Endothelial cell of umbilical vein (primary cell): ENCODE data around the gene TUBGCP2.

ENCODE experiments used
- EZH2 ChIP-seq: IDR thresholded peaks from 2 replicates; pipeline ENCODE4 v1.6.1; 2012; ENCODE audit warnings: borderline replicate concordance, low read depth, mild to moderate bottlenecking, moderate library complexity, low read length, inconsistent platforms; ENCODE audit not compliant: severe bottlenecking
- GATA2 ChIP-seq: IDR thresholded peaks from 2 replicates; pipeline ENCODE4 v1.7.0; 2011; ENCODE audit warnings: low read depth, mild to moderate bottlenecking, moderate library complexity, mixed read lengths, low read length; ENCODE audit not compliant: insufficient read length, insufficient read depth
- MYC ChIP-seq: IDR thresholded peaks from one replicate; pipeline ENCODE4 v1.6.1; 2011; ENCODE audit warnings: mild to moderate bottlenecking, low read depth, low read length
- POLR2A ChIP-seq: IDR thresholded peaks from 2 replicates; pipeline ENCODE4 v1.6.1; 2012; ENCODE audit warnings: low read depth, mild to moderate bottlenecking, control low read depth, low read length
- POLR2AphosphoS5 ChIP-seq: IDR thresholded peaks from 2 replicates; pipeline ENCODE4 v1.6.1; 2012; ENCODE audit warnings: low read depth, mild to moderate bottlenecking, control low read depth, low read length, moderate library complexity; ENCODE audit not compliant: insufficient read depth
- TF ChIP-seq, protein P1 (sequence below), 2 donors: IDR thresholded peaks; 1 replicate in 1 of 2; 2 replicates in 1 of 2; pipeline ENCODE4 v1.5.1; 2011; ENCODE audit warnings: low read length in 2 of 2, mild to moderate bottlenecking in 2 of 2, moderate library complexity in 2 of 2, control low read depth in 1 of 2, inconsistent platforms in 1 of 2, low read depth in 1 of 2; ENCODE audit not compliant: insufficient read depth in 1 of 2; ENCODE audit errors: extremely low read depth in 1 of 2
- TF ChIP-seq, protein P2 (sequence below): IDR thresholded peaks from 2 replicates; pipeline ENCODE4 v1.6.1; 2011; ENCODE audit not compliant: insufficient read depth, insufficient read length

DNA sequence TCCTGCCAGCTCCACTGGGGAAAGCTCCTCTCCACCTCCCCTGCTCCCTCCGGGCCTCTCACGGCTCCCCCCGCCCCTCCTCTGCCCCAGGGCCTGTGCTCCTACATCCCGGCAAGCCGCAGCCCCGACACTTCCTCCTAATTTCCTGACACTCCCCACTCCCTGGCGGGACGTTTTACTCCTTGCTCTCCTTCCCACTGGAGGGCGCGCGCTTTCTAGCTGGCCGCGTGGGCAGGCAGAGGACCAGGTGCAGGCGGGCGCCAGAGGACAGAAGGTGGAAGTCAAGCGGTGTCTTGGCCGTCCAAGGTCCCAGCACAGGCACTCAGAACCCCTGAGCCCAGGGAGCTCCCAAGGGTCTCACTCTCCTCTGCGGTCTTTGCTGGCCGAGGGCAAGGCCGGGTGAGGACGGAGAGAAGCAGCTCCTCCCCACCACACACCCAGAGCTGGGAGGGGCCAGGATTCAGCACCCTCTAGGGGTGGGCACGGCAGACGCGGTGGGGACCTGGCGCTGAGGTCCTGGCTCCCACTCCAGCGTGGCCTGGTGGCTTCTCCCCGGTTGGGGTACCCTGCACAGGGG lies 51.1 kb downstream of the TUBGCP2 start:
- TF ChIP-seq POLR2A (no peak), EZH2 (no peak), POLR2AphosphoS5 (no peak), GATA2 (no peak), MYC (no peak)
- TF ChIP-seq, protein P1, sequence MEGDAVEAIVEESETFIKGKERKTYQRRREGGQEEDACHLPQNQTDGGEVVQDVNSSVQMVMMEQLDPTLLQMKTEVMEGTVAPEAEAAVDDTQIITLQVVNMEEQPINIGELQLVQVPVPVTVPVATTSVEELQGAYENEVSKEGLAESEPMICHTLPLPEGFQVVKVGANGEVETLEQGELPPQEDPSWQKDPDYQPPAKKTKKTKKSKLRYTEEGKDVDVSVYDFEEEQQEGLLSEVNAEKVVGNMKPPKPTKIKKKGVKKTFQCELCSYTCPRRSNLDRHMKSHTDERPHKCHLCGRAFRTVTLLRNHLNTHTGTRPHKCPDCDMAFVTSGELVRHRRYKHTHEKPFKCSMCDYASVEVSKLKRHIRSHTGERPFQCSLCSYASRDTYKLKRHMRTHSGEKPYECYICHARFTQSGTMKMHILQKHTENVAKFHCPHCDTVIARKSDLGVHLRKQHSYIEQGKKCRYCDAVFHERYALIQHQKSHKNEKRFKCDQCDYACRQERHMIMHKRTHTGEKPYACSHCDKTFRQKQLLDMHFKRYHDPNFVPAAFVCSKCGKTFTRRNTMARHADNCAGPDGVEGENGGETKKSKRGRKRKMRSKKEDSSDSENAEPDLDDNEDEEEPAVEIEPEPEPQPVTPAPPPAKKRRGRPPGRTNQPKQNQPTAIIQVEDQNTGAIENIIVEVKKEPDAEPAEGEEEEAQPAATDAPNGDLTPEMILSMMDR (IDR thresholded peaks at IDR 0.05; ENCODE audit: extremely low read depth in 1 of 2, insufficient read depth in 1 of 2, low read depth in 1 of 2, low read length in 2 of 2), result peak; percentile 24 to 33
- TF ChIP-seq, protein P2, sequence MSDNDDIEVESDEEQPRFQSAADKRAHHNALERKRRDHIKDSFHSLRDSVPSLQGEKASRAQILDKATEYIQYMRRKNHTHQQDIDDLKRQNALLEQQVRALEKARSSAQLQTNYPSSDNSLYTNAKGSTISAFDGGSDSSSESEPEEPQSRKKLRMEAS, result no peak
